ENCODE results near the gene KCNE4.

DNA sequence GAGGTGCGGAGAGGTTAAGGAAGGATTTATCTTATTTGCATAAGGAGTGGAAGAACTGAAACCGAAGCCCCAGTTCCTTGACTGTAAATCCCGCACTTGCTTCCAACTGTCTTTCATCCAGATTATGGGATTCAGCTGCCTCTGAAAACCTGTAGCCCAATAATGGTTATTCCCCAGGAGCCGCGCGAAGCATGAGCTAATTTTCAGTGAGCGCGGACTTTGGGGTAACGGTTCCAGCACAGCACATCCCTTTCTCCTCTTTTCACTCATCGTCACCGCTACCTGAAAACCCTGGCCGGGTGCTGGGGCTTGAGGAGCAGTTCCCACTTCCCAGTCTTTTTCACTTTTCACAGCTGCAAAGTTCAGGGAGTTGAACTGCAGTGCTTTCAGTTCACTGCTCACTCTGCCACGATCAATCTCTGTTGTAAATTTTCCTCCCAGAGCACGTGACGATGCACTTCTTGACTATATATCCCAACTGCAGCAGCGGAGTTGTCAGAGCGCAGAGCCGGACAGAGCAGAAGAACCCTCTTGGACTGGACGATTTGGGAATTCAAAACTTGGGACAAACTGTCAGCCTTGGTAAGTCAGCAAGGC lies at the start of gene KCNE4:
- TF ChIP-seq, protein P1, sequence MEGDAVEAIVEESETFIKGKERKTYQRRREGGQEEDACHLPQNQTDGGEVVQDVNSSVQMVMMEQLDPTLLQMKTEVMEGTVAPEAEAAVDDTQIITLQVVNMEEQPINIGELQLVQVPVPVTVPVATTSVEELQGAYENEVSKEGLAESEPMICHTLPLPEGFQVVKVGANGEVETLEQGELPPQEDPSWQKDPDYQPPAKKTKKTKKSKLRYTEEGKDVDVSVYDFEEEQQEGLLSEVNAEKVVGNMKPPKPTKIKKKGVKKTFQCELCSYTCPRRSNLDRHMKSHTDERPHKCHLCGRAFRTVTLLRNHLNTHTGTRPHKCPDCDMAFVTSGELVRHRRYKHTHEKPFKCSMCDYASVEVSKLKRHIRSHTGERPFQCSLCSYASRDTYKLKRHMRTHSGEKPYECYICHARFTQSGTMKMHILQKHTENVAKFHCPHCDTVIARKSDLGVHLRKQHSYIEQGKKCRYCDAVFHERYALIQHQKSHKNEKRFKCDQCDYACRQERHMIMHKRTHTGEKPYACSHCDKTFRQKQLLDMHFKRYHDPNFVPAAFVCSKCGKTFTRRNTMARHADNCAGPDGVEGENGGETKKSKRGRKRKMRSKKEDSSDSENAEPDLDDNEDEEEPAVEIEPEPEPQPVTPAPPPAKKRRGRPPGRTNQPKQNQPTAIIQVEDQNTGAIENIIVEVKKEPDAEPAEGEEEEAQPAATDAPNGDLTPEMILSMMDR (conservative IDR thresholded peaks at IDR 0.05), result no peak
- TF ChIP-seq ZFX (IDR thresholded peaks at IDR 0.05), result no peak

Data from C4-2B (cell line).